ENCODE measurements around the gene TCEA3.
A peak's percentile ranks its signal among the peaks of the same experiment; 100 is the strongest.

The TCEA3 gene

DNA sequence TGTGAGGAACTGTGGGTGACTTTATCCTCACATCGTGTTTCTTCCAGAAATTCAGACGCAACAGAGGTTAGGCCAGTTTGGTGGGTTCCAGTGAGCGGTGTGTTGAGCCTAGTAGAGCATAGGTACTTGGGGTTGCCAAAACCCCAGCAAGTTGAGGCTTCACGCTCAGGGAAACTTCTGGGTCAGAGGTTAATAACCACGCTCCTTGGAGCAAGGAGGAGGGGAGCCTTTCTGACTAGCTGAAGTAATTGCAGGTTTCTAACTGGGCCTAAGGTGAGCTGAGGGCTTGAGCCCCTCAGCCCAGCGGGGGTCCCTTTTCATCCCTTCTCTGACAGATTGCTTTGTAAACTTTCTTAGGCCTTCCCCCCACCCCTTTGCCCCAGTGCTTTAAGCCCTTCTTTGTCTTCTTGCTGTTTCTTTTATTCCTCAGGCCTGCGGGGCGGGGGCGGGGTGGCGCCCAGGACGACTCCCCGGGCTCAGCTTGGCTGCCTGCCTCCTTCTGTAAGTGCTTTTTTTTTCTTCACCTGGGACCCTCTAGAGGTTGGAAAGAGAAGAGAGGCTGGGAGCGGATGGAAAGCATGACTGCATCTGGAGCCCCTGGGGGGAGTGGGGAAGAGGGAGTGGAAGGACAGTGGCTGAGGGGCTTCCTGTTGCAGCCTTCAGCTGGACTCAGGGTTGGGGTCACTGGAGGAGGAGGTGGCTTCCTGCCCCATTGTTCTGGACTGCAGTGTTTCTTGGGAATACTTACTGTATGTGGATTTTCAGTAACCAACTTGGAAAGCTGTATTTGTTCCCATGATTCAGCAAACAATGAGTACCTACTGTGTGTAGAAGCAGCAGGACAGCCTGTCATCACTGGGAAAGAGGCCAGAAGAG is 53.6 kb downstream of the TCEA3 start:
- peak; percentile 34 to 61 for DNase-seq (ENCODE audit: low read depth in 2 of 2)
- peak overlapping the region in 1 of 2 donors; percentile 28 for H3K4me3 ChIP-seq (replicated peaks in 1 of 2; ENCODE audit: low read depth in 2 of 2, low read length in 2 of 2)
- TF ChIP-seq, protein P1, sequence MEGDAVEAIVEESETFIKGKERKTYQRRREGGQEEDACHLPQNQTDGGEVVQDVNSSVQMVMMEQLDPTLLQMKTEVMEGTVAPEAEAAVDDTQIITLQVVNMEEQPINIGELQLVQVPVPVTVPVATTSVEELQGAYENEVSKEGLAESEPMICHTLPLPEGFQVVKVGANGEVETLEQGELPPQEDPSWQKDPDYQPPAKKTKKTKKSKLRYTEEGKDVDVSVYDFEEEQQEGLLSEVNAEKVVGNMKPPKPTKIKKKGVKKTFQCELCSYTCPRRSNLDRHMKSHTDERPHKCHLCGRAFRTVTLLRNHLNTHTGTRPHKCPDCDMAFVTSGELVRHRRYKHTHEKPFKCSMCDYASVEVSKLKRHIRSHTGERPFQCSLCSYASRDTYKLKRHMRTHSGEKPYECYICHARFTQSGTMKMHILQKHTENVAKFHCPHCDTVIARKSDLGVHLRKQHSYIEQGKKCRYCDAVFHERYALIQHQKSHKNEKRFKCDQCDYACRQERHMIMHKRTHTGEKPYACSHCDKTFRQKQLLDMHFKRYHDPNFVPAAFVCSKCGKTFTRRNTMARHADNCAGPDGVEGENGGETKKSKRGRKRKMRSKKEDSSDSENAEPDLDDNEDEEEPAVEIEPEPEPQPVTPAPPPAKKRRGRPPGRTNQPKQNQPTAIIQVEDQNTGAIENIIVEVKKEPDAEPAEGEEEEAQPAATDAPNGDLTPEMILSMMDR (IDR thresholded peaks at IDR 0.05; ENCODE audit: low read depth, low read length): peak; percentile 5

DNA sequence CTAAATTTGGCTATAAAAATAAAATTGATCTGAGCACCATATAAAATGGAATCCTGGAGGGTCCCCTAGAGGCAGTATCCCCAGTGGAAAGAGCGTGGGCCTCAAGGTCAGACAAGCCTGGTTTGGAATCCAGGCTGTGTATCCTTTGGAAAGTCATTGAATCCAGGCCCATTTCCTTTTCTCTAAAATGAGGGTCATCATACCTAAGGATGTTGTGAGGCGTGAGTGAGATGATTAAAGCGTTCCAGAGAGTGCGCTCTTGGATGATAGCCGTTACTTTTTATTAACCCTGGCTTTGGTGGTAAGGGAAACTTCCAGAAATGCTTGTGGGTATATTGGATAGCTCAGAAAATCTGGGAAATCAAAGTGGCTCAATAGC is 54.2 kb downstream of the TCEA3 start:
- peak overlapping the region; percentile 72 to 93 for H3K4me3 ChIP-seq (replicated peaks in 1 of 2; ENCODE audit: low read depth in 2 of 2, low read length in 2 of 2)
- peak in 1 of 2 donors; percentile 5 for DNase-seq (ENCODE audit: low read depth in 2 of 2)
- TF ChIP-seq, protein P1 (IDR thresholded peaks at IDR 0.05; ENCODE audit: low read depth, low read length): no peak

- TF ChIP-seq, protein P1 (IDR thresholded peaks at IDR 0.05; ENCODE audit: low read depth, low read length): no peak
- peak; percentile 84 to 96 for DNase-seq (ENCODE audit: low read depth in 2 of 2)
- peak within 1 kb of the TSS; percentile 72 to 93 for H3K4me3 ChIP-seq (replicated peaks in 1 of 2; ENCODE audit: low read depth in 2 of 2, low read length in 2 of 2)
Observed at GRCh38 chr1:23369335-23370013, 55.1 kb downstream of the TCEA3 start, which contains the start of gene ZNF436. Gene ZNF436 (minus strand): TSS chr1:23369836. CDS start chr1:23368005, 1,831 bp downstream.

DNA sequence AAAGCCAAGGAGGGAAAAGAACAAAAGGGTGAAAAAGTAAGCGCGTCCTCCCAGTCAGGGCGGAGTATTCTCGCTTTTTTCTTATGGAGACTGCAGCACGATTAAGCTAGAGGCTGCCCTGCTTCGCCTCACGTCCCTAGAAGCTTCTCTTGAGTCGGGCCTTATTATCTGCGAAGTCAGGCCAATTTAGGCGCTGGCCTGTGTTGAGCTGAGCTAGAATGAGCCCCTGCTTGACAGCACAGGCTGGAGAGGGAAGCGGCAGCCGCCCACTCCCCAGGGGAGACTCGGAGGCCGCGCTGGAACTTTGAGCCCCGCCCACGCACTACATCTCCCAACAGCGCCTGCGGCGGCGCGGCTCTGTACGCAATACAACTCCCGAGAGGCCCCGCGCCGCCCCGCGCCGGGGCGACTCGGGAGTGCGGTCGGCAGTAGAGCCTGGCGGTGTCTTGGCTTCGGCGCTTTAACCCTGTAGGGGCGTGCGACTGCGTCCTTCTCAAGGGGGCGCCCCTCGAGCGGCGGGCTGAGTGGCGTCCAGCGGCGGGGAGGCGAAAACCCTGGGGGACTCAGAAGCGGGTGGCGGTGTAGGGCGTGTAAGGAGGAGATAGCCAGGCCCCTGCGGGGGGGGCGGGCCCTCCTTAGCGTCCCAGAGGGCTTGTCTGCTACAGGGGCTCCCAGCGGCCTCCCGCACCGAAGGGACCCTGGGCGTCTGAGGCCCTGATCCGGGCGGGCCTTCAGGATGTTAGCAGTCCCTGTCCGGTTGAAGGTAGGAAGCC is 55.8 kb downstream of the TCEA3 start:
- TF ChIP-seq, protein P1 (IDR thresholded peaks at IDR 0.05; ENCODE audit: low read depth, low read length): no peak
- DNase-seq (ENCODE audit: low read depth in 2 of 2): peak; percentile 89 to 94

GRCh38 chr1:23367791-23368561 is 56.6 kb downstream of the TCEA3 start:
- TF ChIP-seq, protein P1 (IDR thresholded peaks at IDR 0.05; ENCODE audit: low read depth, low read length): no peak
- H3K4me3 ChIP-seq (replicated peaks in 1 of 2; ENCODE audit: low read depth in 2 of 2, low read length in 2 of 2): peak overlapping the region; percentile 72 to 93

More for the DNA sequence above, 55.8 kb downstream of the TCEA3 start:
- H3K4me3 ChIP-seq (replicated peaks in 1 of 2; ENCODE audit: low read depth in 2 of 2, low read length in 2 of 2): peak overlapping the region; percentile 72 to 93

GRCh38 chr1:23367451-23367790 is 57.1 kb downstream of the TCEA3 start:
- TF ChIP-seq, protein P1 (IDR thresholded peaks at IDR 0.05; ENCODE audit: low read depth, low read length): no peak
- DNase-seq (ENCODE audit: low read depth in 2 of 2): no peak
- peak overlapping the region; percentile 72 to 93 for H3K4me3 ChIP-seq (replicated peaks in 1 of 2; ENCODE audit: low read depth in 2 of 2, low read length in 2 of 2)

More at GRCh38 chr1:23367791-23368561, 56.6 kb downstream of the TCEA3 start:
- DNase-seq (ENCODE audit: low read depth in 2 of 2): peak; percentile 99
